Vagina (tissue), 2 donors: Measurements from ENCODE around the gene RFTN1.

Experiments
- POLR2AphosphoS5 ChIP-seq, 2 donors: sonication (generic); formaldehyde crosslinking; IDR thresholded peaks; one replicate each; pipeline ENCODE4 v1.9.0; 2017; ENCODE audit warnings: antibody characterized with exemption in 2 of 2, mild to moderate bottlenecking in 2 of 2, low read depth in 1 of 2; ENCODE audit not compliant: insufficient read depth in 1 of 2
- TF ChIP-seq, protein P1 (sequence below), 3 experiments: fragments of 450-650 bp in 2 of 3; fragments of 200-600 bp in 1 of 3; sonication (generic) in 1 of 3; IDR thresholded peaks; one replicate each; pipeline ENCODE4 v1.5.1; 2017 to 2019; ENCODE audit warnings: antibody characterized with exemption in 3 of 3, mild to moderate bottlenecking in 2 of 3, moderate library complexity in 2 of 3

DNA sequence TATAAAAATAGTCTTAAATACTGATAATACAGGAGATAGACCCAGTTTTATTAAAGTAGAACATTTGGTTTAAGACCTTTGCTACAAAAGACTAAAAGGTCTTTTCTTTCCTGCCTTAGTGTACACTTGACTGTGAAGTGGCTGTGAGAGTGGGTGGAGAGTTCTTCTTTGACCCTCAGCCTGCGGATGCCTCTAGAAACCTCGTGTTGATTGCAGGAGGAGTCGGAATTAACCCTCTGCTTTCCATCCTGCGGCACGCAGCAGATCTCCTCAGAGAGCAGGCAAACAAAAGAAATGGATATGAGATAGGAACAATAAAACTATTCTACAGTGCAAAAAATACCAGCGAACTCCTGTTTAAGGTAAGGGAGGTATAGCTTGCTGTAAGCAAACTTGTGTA, 212.0 kb downstream of the RFTN1 start:
- TF ChIP-seq, protein P1, sequence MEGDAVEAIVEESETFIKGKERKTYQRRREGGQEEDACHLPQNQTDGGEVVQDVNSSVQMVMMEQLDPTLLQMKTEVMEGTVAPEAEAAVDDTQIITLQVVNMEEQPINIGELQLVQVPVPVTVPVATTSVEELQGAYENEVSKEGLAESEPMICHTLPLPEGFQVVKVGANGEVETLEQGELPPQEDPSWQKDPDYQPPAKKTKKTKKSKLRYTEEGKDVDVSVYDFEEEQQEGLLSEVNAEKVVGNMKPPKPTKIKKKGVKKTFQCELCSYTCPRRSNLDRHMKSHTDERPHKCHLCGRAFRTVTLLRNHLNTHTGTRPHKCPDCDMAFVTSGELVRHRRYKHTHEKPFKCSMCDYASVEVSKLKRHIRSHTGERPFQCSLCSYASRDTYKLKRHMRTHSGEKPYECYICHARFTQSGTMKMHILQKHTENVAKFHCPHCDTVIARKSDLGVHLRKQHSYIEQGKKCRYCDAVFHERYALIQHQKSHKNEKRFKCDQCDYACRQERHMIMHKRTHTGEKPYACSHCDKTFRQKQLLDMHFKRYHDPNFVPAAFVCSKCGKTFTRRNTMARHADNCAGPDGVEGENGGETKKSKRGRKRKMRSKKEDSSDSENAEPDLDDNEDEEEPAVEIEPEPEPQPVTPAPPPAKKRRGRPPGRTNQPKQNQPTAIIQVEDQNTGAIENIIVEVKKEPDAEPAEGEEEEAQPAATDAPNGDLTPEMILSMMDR (IDR thresholded peaks at IDR 0.05) = no peak
- no peak for TF ChIP-seq POLR2AphosphoS5 (IDR thresholded peaks at IDR 0.05; ENCODE audit: insufficient read depth in 1 of 2, low read depth in 1 of 2)
